ENCODE results near the gene SLC39A7.

DNA sequence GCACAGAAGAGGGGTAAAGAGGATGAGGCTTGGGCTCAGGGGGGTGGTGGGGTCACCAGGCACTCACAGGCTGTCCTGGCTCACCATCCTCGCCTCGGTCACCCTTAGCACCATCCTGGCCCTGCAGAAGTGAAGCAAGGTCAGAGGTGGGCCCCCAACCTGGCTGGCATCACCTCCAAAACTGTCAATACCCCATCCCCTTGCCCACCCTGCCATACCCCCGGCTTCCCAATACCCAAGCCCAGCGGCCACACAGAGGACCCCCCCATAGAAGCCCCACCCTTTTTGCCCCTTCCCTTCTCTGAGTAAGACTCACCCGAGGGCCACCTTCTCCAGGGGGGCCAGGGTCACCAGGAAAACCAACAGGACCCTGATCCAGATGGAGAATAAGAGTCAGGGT, 32.0 kb upstream of the SLC39A7 start:
- TF ChIP-seq EZH2 (IDR thresholded peaks at IDR 0.05), result no peak
- TF ChIP-seq, protein P1, sequence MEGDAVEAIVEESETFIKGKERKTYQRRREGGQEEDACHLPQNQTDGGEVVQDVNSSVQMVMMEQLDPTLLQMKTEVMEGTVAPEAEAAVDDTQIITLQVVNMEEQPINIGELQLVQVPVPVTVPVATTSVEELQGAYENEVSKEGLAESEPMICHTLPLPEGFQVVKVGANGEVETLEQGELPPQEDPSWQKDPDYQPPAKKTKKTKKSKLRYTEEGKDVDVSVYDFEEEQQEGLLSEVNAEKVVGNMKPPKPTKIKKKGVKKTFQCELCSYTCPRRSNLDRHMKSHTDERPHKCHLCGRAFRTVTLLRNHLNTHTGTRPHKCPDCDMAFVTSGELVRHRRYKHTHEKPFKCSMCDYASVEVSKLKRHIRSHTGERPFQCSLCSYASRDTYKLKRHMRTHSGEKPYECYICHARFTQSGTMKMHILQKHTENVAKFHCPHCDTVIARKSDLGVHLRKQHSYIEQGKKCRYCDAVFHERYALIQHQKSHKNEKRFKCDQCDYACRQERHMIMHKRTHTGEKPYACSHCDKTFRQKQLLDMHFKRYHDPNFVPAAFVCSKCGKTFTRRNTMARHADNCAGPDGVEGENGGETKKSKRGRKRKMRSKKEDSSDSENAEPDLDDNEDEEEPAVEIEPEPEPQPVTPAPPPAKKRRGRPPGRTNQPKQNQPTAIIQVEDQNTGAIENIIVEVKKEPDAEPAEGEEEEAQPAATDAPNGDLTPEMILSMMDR (IDR thresholded peaks at IDR 0.05 in 2 of 3, conservative IDR thresholded peaks at IDR 0.05 in 1 of 3; ENCODE audit: borderline replicate concordance in 1 of 3, insufficient read depth in 1 of 3, low read depth in 2 of 3, low read length in 2 of 3), result no peak
- TF ChIP-seq RAD21 (IDR thresholded peaks at IDR 0.05; ENCODE audit: low read depth), result no peak
- no peak for TF ChIP-seq CEBPB (IDR thresholded peaks at IDR 0.05; ENCODE audit: low read depth)
- TF ChIP-seq EZH2phosphoT487 (IDR thresholded peaks at IDR 0.05; ENCODE audit: borderline replicate concordance), result no peak
